Transverse colon (tissue), 4 donors: ENCODE data around the gene ASGR1. TPM values are rescaled to one million over a fixed set of nuclear protein-coding genes. Genes with fewer than 3 reads are reported as not detected.

Source experiments
- DNase-seq: peaks from one replicate; pipeline ENCODE4 v3.0.0-alpha.2; 2019
- H3K27ac ChIP-seq, 4 donors: fragments of 200-600 bp; sonication (generic); 2 replicates each; pipeline ENCODE4 v1.5.1; 2016 to 2018; ENCODE audit warnings: inconsistent platforms in 4 of 4
- H3K27me3 ChIP-seq: fragments of 200-600 bp; sonication (generic); 2 replicates; pipeline ENCODE4 v1.5.1; 2017; ENCODE audit warnings: inconsistent platforms
- H3K36me3 ChIP-seq, 4 donors: fragments of 200-600 bp; sonication (generic); 2 replicates each; pipeline ENCODE4 v1.5.1; 2017 to 2019; ENCODE audit warnings: inconsistent platforms in 4 of 4
- H3K4me1 ChIP-seq, 4 donors: fragments of 200-600 bp; sonication (generic); 2 replicates each; pipeline ENCODE4 v1.5.1; 2017 to 2020; ENCODE audit warnings: inconsistent platforms in 4 of 4
- H3K4me3 ChIP-seq, 4 donors: fragments of 200-600 bp; sonication (generic); 1 replicate in 1 of 4; 2 replicates in 3 of 4; pipeline versions ENCODE4 v1.5.1 to v1.6.1; 2017 to 2019; ENCODE audit warnings: inconsistent platforms in 4 of 4
- H3K9me3 ChIP-seq, 2 donors: fragments of 200-600 bp; sonication (generic); 2 replicates each; pipeline ENCODE4 v1.5.1; 2017 to 2019; ENCODE audit warnings: inconsistent platforms in 2 of 2
- CTCF ChIP-seq, 5 experiments: fragments of 200-600 bp in 3 of 5; fragments of 450-650 bp in 2 of 5; sonication (generic) in 3 of 5; IDR thresholded peaks; 1 replicate in 2 of 5; 2 replicates in 3 of 5; pipeline ENCODE4 v1.5.1; 2016 to 2017; ENCODE audit warnings: antibody characterized with exemption in 5 of 5, inconsistent platforms in 3 of 5, mild to moderate bottlenecking in 2 of 5, moderate library complexity in 1 of 5
- EP300 ChIP-seq: sonication (generic); formaldehyde crosslinking; IDR thresholded peaks from one replicate; pipeline ENCODE4 v1.6.1; 2017; ENCODE audit warnings: antibody characterized with exemption, low read depth
- POLR2A ChIP-seq: fragments of 450-650 bp; IDR thresholded peaks from one replicate; pipeline ENCODE4 v1.6.1; 2016; ENCODE audit warnings: antibody characterized with exemption, mild to moderate bottlenecking, moderate library complexity
- POLR2AphosphoS5 ChIP-seq, 3 donors: sonication (generic); formaldehyde crosslinking; IDR thresholded peaks; one replicate each; pipeline ENCODE4 v1.6.1; 2016; ENCODE audit warnings: antibody characterized with exemption in 3 of 3
- WGBS, 2 donors: methylation state at CpG; one replicate each; pipeline ENCODE4 v1.1.5; 2018; ENCODE audit warnings: low coverage in 1 of 2; 5-methylcytosine and 5-hydroxymethylcytosine counted together
- in situ Hi-C, 4 donors: fragments of 200-750 bp; cut with MboI; loops; one replicate each; pipeline versions ENCODE4 v1.15.0 to v1.15.1; 2017; ENCODE audit warnings: low sequenced_read_pairs in 3 of 4, low pct_ligation_motif_present in 1 of 4, low pct_unique_long_range_greater_than_20kb in 1 of 4
- intact Hi-C: fragments of 100-400 bp; cut with DNase I; formaldehyde crosslinking; loops from one replicate; pipeline ENCODE4 v1.15.1; 2023; ENCODE audit warnings: low total_unique reads
- small RNA-seq, 4 donors: library from RNA; depleted of rRNA; stranded (forward); fragments of <200 nt; gene quantifications; one replicate each; pipeline ENCODE3, GENCODE V24; 2016
- total RNA-seq, 4 donors: library from RNA; depleted of rRNA; stranded (reverse); fragments of >200 nt; gene quantifications; one replicate each; pipeline ENCODE4 v1.1.0, GENCODE V29; 2016

Gene ASGR1
- total RNA-seq, 4 donors from 2014 or later: 0.48 to 0.82 TPM; not detected in 2

- TF ChIP-seq POLR2A: no peak
- TF ChIP-seq POLR2AphosphoS5 (IDR thresholded peaks at IDR 0.05): no peak
- TF ChIP-seq CTCF (IDR thresholded peaks at IDR 0.05): no peak
- intact Hi-C loops: no loop called here
- WGBS, 2 donors: 74 to 82% methylated on average over 4 to 5 of the region's 5 CpGs
- no peaks in the 10 kb centered on the region for H3K9me3 ChIP-seq
- no peak overlapping the region for H3K27ac ChIP-seq
- no peaks in the 10 kb centered on the region for H3K36me3 ChIP-seq
- in situ Hi-C loops: loop anchor here in 2 of 4 donors (25.0 kb wide), 1 partner anchor 213 kb away; no protein-coding TSS in a partner anchor
- no peaks in the 10 kb centered on the region for H3K4me1 ChIP-seq
- H3K27me3 ChIP-seq: peaks cover 6% of the 10 kb centered on the region
- DNase-seq: no peak
- no peak overlapping the region for H3K4me3 ChIP-seq
These were observed 54.2 kb downstream of the ASGR1 start for GRCh38 chr17:7124923-7125322.

DNA sequence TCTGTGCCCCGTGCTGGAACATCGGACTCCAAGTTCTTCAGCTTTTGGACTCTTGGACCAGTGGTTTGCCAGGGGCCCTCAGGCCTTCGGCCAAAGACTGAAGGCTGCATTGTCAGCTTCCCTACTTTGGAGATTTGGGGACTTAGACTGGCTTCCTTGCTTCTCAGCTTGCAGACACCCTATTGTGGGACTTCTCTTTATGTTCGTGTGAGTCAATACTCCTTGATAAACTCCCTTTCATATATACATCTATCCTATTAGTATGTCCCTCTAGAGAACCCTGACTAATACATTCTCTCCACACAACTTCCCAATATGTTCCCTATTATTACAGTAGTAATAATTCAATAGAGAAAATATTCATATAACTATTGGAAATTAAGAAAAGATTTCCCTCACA, 55.3 kb downstream of the ASGR1 start:
- Histone ChIP-seq H3K9me3 (no peaks in the 10 kb centered on the region), H3K27me3 (peaks cover 5% of the 10 kb centered on the region), H3K36me3 (no peaks in the 10 kb centered on the region), H3K4me1 (no peaks in the 10 kb centered on the region), H3K27ac (no peak overlapping the region), H3K4me3 (no peak overlapping the region)
- in situ Hi-C loops (no loop called here), intact Hi-C loops (no loop called here)
- DNase-seq: no peak
- WGBS, 2 donors: 38 to 85% methylated on average over 1 to 4 of the region's 4 CpGs
- no peak for TF ChIP-seq POLR2AphosphoS5 (IDR thresholded peaks at IDR 0.05)
- TF ChIP-seq POLR2A: no peak
- no peak for TF ChIP-seq CTCF (IDR thresholded peaks at IDR 0.05)
- TF ChIP-seq EP300: no peak

Small RNA genes within 50 kb of the gene (small RNA-seq; reads per million reads assigned to genes)
- gene AC120057.4: 0 reads per million in 4 donors
- gene MIR324: 2.9 to 22.5 (median 15.3) reads per million in 4 donors

Other genes with a start within 250 kb of the ASGR1 start
- gene ALOX12, start 183.3 kb downstream of the ASGR1 start, total RNA-seq: not detected
- 100 to 1,000 TPM in 2 of 4 donors, 10 to 100 TPM in 2; 38.8 to 177 (median 118) TPM for gene RNASEK, start 166.7 kb downstream of the ASGR1 start, total RNA-seq
- gene BCL6B, start 156.3 kb downstream of the ASGR1 start, total RNA-seq: 1 to 10 TPM in 1 of 4 donors, under 1 TPM in 2, not detected in 1; 0.32 to 1.8 (median 0.82) TPM
- 1 to 10 TPM in 3 of 4 donors, not detected in 1; 2.4 to 8.6 (median 3.5) TPM for gene SLC16A13, start 143.4 kb downstream of the ASGR1 start, total RNA-seq
- 1 to 10 TPM in 2 of 4 donors, not detected in 2; 1.2 to 2.2 TPM for gene SLC16A11, start 135.3 kb downstream of the ASGR1 start, total RNA-seq
- 1 to 10 TPM in 2 of 4 donors, not detected in 2; 6.3 to 7.0 TPM for gene CLEC10A, start 99.1 kb downstream of the ASGR1 start, total RNA-seq
- gene ASGR2, start 64.5 kb downstream of the ASGR1 start, total RNA-seq: under 1 TPM in 1 of 4 donors, not detected in 3; 0.32 TPM
- gene DLG4, start 40.5 kb upstream of the ASGR1 start, total RNA-seq: 10 to 100 TPM in 1 of 4 donors, 1 to 10 TPM in 3; 2.4 to 15.7 (median 6.1) TPM
- gene ACADVL, start 40.6 kb upstream of the ASGR1 start, total RNA-seq: 1,000 to 10,000 TPM in 3 of 4 donors, 100 to 1,000 TPM in 1; 877 to 3,047 (median 1,981) TPM
- gene DVL2, start 55.1 kb upstream of the ASGR1 start, total RNA-seq: 100 to 1,000 TPM in 2 of 4 donors, 10 to 100 TPM in 2; 35.9 to 182 (median 69.2) TPM
- 10 to 100 TPM; 20.6 to 33.5 (median 27.8) TPM for gene PHF23, start 60.1 kb upstream of the ASGR1 start, total RNA-seq
- 100 to 1,000 TPM; 209 to 479 (median 394) TPM for gene GABARAP, start 63.1 kb upstream of the ASGR1 start, total RNA-seq
- 100 to 1,000 TPM in 1 of 4 donors, 10 to 100 TPM in 3; 52.3 to 113 (median 60.4) TPM for gene CTDNEP1, start 72.4 kb upstream of the ASGR1 start, total RNA-seq
- gene ELP5, start 72.8 kb upstream of the ASGR1 start, total RNA-seq: 10 to 100 TPM in 3 of 4 donors, 1 to 10 TPM in 1; 4.9 to 36.2 (median 30.3) TPM
- gene CLDN7, start 83.1 kb upstream of the ASGR1 start, total RNA-seq: 1,000 to 10,000 TPM in 1 of 4 donors, 100 to 1,000 TPM in 3; 571 to 1,162 (median 940) TPM
- gene SLC2A4, start 102.3 kb upstream of the ASGR1 start, total RNA-seq: 10 to 100 TPM in 3 of 4 donors, 1 to 10 TPM in 1; 9.7 to 35.5 (median 20.3) TPM
- 100 to 1,000 TPM in 1 of 4 donors, 10 to 100 TPM in 3; 23.1 to 151 (median 43.4) TPM for gene YBX2, start 115.3 kb upstream of the ASGR1 start, total RNA-seq
- 100 to 1,000 TPM in 3 of 4 donors, 10 to 100 TPM in 1; 91.3 to 188 (median 149) TPM for gene EIF5A, start 128.3 kb upstream of the ASGR1 start, total RNA-seq
- 100 to 1,000 TPM in 3 of 4 donors, 10 to 100 TPM in 1; 96.5 to 578 (median 150) TPM for gene GPS2, start 136.0 kb upstream of the ASGR1 start, total RNA-seq
- 100 to 1,000 TPM in 1 of 4 donors, 10 to 100 TPM in 3; 27.8 to 109 (median 35.0) TPM for gene NEURL4, start 150.0 kb upstream of the ASGR1 start, total RNA-seq
- gene ACAP1, start 157.2 kb upstream of the ASGR1 start, total RNA-seq: 10 to 100 TPM in 2 of 4 donors, 1 to 10 TPM in 2; 4.8 to 21.0 (median 10.0) TPM
- 10 to 100 TPM in 1 of 4 donors, 1 to 10 TPM in 3; 1.2 to 10.8 (median 7.8) TPM for gene KCTD11, start 172.8 kb upstream of the ASGR1 start, total RNA-seq
- gene TMEM95, start 175.8 kb upstream of the ASGR1 start, total RNA-seq: not detected
- gene TNK1, start 201.7 kb upstream of the ASGR1 start, total RNA-seq: 100 to 1,000 TPM in 1 of 4 donors, 10 to 100 TPM in 3; 38.9 to 110 (median 53.2) TPM
- gene PLSCR3, start 215.2 kb upstream of the ASGR1 start, total RNA-seq: 10 to 100 TPM; 13.2 to 32.4 (median 18.4) TPM
- gene TMEM256, start 224.7 kb upstream of the ASGR1 start, total RNA-seq: 100 to 1,000 TPM in 2 of 4 donors, 10 to 100 TPM in 1, 1 to 10 TPM in 1; 10.0 to 129 (median 85.6) TPM
- 10 to 100 TPM in 1 of 4 donors, 1 to 10 TPM in 3; 2.2 to 12.3 (median 3.9) TPM for gene NLGN2, start 228.5 kb upstream of the ASGR1 start, total RNA-seq
- not detected for gene SPEM1, start 241.0 kb upstream of the ASGR1 start, total RNA-seq
- gene SPEM2, start 246.2 kb upstream of the ASGR1 start, total RNA-seq: not detected
- not detected for gene SPEM3, start 249.5 kb upstream of the ASGR1 start, total RNA-seq